Neural crest cell (in vitro differentiated cells): ENCODE measurements around the gene ANKRD31. TPM values are rescaled to one million over a fixed set of nuclear protein-coding genes. Genes with fewer than 3 reads are reported as not detected.

Experiments
- DNase-seq: peaks from one replicate; pipeline ENCODE4 v3.0.0; 2021; ENCODE audit warnings: low read depth, mixed read lengths, low spot score
- H3K27ac Mint-ChIP-seq: one replicate; pipeline ENCODE4 v1.8.0; 2021; ENCODE audit warnings: mild to moderate bottlenecking, mixed read lengths; ENCODE audit not compliant: unreplicated experiment
- H3K27me3 Mint-ChIP-seq: 2 replicates; pipeline ENCODE4 v1.8.0; 2021; ENCODE audit warnings: low read depth, mild to moderate bottlenecking, mixed read lengths
- H3K36me3 Mint-ChIP-seq: 2 replicates; pipeline ENCODE4 v1.8.0; 2021; ENCODE audit warnings: low read depth, mild to moderate bottlenecking, mixed read lengths
- H3K4me1 Mint-ChIP-seq: 2 replicates; pipeline ENCODE4 v1.8.0; 2021; ENCODE audit warnings: mixed read lengths
- H3K4me3 Mint-ChIP-seq: one replicate; pipeline ENCODE4 v1.8.0; 2021; ENCODE audit warnings: mild to moderate bottlenecking, mixed read lengths
- H3K9me3 Mint-ChIP-seq: 2 replicates; pipeline ENCODE4 v1.8.0; 2021; ENCODE audit warnings: mixed read lengths
- total RNA-seq: library from RNA; stranded (reverse); gene quantifications from 2 replicates; pipeline ENCODE4 v1.2.1, GENCODE V29; 2021
- TF ChIP-seq, protein P1 (sequence below): fragments of 200-600 bp; sonication (generic); conservative IDR thresholded peaks from 2 replicates; pipeline ENCODE4 v1.5.0; 2021; ENCODE audit warnings: antibody characterized with exemption, mild to moderate bottlenecking

The ANKRD31 gene
- total RNA-seq, 1 donor from 2014 or later: 0.51 TPM

DNA sequence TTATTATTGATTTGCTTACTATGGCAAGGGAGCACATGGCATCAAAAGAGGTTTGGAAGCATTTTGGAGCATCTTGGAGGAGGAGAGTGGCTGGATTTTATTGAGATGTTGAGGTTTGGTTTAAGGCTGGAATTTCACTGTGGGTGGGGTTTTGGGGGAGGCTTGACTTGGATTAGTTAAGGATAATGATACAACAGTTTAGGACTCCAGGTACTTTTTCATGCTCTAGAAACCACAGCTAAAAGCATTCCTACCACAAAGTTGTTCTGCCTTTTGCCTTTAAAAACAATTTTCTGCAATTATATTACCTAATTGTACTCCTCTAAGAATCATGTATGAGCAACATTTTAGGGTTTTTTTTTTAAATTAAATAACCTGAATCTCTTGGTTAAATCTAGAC lies 189.3 kb downstream of the ANKRD31 start:
- Mint-ChIP-seq H3K4me1 (peaks cover 18% of the 10 kb centered on the region), H3K9me3 (no peaks in the 10 kb centered on the region), H3K4me3 (no peak overlapping the region), H3K27me3 (peaks cover 19% of the 10 kb centered on the region), H3K27ac (no peak overlapping the region), H3K36me3 (no peaks in the 10 kb centered on the region)
- no peak for DNase-seq
- TF ChIP-seq, protein P1, sequence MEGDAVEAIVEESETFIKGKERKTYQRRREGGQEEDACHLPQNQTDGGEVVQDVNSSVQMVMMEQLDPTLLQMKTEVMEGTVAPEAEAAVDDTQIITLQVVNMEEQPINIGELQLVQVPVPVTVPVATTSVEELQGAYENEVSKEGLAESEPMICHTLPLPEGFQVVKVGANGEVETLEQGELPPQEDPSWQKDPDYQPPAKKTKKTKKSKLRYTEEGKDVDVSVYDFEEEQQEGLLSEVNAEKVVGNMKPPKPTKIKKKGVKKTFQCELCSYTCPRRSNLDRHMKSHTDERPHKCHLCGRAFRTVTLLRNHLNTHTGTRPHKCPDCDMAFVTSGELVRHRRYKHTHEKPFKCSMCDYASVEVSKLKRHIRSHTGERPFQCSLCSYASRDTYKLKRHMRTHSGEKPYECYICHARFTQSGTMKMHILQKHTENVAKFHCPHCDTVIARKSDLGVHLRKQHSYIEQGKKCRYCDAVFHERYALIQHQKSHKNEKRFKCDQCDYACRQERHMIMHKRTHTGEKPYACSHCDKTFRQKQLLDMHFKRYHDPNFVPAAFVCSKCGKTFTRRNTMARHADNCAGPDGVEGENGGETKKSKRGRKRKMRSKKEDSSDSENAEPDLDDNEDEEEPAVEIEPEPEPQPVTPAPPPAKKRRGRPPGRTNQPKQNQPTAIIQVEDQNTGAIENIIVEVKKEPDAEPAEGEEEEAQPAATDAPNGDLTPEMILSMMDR: no peak

DNA sequence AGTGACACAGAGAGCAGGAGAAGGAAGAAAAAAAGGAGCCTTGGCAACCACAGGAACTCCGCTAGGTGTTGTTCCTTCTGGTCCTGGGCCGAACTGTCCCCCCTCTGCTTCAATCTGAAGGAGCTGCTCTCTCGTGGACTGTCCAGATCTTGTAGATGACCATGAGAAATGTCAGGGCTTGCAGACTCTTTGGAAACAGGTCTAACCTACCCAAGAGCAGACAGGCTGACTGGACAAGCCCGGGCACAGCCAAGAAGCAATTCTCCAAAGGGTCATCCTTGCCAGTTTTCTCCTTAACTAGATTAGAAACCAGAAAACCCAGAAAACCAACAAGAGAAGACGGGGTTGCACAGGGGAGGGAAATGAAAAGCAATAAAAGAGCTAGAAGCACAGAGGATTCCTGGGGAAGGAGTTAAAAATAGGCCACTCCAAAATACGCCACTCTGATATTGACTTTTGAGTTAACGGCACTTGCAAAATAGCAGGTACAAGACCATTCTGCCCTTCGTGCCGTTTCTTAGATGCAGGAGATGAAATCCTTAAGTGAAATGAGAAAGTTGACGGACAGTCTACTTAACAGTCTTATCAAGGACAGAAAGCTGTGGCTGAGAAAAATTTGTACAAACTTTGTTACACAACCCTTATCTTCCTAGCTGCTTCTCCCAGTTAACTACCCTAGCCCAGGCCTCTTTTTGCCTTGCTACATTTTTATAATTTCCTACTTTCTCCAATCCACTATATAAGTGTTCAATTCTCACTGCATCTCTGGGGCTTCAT lies 190.1 kb downstream of the ANKRD31 start:
- Mint-ChIP-seq H3K4me3 (no peak overlapping the region), H3K9me3 (no peaks in the 10 kb centered on the region), H3K27me3 (peaks cover 12% of the 10 kb centered on the region), H3K36me3 (no peaks in the 10 kb centered on the region), H3K4me1 (peaks cover 10% of the 10 kb centered on the region), H3K27ac (no peak overlapping the region)
- DNase-seq: no peak
- TF ChIP-seq, protein P1: no peak

DNA sequence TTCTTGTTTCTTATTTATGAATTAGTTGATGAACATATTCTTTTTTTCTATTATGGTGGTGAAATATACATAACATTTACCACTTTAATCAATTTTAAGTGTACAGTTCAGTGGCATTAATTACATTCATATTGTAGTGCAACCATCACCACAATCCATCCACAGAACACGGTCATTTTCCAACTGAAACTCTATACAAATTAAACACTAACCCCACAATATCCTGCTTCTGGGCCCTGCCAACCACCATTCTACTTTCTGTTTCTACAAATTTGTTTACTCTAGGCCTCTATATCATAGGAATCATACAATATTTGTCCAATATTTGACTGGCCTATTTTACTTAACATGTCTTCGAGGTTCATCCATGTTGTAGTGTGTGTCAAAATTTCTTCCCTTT lies 191.6 kb downstream of the ANKRD31 start:
- H3K36me3 Mint-ChIP-seq: no peaks in the 10 kb centered on the region
- no peaks in the 10 kb centered on the region for H3K9me3 Mint-ChIP-seq
- no peaks in the 10 kb centered on the region for H3K27me3 Mint-ChIP-seq
- peaks cover under 1% of the 10 kb centered on the region for H3K4me1 Mint-ChIP-seq
- no peak overlapping the region for H3K4me3 Mint-ChIP-seq
- no peak overlapping the region for H3K27ac Mint-ChIP-seq
- no peak for DNase-seq
- TF ChIP-seq, protein P1: no peak

- TF ChIP-seq, protein P1: no peak
- no peak for DNase-seq
- H3K36me3 Mint-ChIP-seq: no peaks in the 10 kb centered on the region
- no peak overlapping the region for H3K4me3 Mint-ChIP-seq
- H3K9me3 Mint-ChIP-seq: peaks cover 2% of the 10 kb centered on the region
- no peaks in the 10 kb centered on the region for H3K27me3 Mint-ChIP-seq
- H3K4me1 Mint-ChIP-seq: no peaks in the 10 kb centered on the region
- H3K27ac Mint-ChIP-seq: no peak overlapping the region
Observed at GRCh38 chr5:75044406-75044805, 192.3 kb downstream of the ANKRD31 start.

GRCh38 chr5:75043633-75044264 lies 192.9 kb downstream of the ANKRD31 start:
- no peak overlapping the region for H3K27ac Mint-ChIP-seq
- H3K4me1 Mint-ChIP-seq: no peaks in the 10 kb centered on the region
- H3K4me3 Mint-ChIP-seq: no peak overlapping the region
- H3K9me3 Mint-ChIP-seq: peaks cover 2% of the 10 kb centered on the region
- DNase-seq: no peak
- TF ChIP-seq, protein P1: no peak
- H3K36me3 Mint-ChIP-seq: no peaks in the 10 kb centered on the region
- H3K27me3 Mint-ChIP-seq: no peaks in the 10 kb centered on the region
